Endometrium (tissue), 2 donors: ENCODE data around the gene MICAL3.
"Not testable (repeated sequence)": the region's sequence is repeated elsewhere in the genome, so short reads cannot be mapped to it uniquely, and the experiment has no call there.

Experiments used
- FAIRE-seq: peaks from 2 replicates; lab custom pipeline; 2012; peaks lifted over from hg19 to GRCh38; lab: Jason Lieb, UNC
- donor health status: control.
- donor health status: control.

Gene MICAL3

DNA sequence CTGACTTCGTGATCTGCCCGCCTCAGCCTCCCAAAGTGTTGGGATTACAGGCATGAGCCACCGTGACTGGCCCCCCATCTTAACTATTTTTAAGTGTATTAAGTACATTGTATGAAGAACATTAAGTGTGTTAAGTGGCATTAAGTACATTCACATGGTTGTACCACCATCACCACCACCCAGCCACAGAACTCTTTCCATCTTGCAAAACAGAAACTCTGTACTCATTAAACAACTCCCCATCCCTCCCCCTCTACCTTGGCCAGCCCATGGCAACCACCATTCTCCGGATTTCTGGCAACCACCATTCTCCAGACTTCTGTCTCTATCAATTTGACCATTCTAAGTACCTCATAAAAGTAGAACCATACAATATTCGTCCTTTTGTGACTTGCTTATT, 35.6 kb upstream of the MICAL3 start:
- FAIRE-seq, result no peak

DNA sequence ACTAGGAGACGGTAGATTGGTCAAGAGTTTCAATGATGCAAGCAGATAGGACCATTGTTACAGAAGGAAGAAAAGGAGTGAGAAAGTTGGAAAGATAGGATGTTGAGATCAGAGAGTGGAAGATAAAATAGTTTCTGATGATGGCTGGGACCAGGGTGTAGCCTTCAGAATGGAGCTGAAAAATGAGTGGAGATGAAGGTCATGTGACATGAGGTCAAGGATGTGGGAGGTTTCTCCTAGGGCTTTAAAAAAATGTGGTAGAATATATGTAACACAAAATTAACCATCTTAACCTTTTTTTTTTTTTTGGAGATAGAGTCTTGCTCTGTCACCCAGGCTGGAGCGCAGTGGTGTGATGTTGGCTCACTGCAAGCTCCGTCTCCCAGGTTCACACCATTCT, 35.1 kb upstream of the MICAL3 start:
- FAIRE-seq, result no peak

DNA sequence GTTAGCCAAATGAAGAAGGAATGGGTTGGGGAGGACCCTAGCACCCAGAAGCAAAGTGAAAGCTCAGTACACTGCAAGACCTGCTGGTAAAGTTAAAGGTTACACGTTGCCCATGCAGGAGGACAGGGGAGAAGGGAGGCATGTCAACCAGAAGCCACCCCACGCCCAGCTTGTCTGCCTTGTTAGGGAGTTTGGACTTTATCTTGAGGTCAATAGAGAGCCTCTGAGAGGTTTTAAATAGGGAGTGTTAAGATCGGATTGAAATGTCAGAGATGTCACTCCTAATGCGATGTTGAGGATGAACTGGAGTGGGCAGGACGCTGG, 34.7 kb upstream of the MICAL3 start:
- no peak for FAIRE-seq

DNA sequence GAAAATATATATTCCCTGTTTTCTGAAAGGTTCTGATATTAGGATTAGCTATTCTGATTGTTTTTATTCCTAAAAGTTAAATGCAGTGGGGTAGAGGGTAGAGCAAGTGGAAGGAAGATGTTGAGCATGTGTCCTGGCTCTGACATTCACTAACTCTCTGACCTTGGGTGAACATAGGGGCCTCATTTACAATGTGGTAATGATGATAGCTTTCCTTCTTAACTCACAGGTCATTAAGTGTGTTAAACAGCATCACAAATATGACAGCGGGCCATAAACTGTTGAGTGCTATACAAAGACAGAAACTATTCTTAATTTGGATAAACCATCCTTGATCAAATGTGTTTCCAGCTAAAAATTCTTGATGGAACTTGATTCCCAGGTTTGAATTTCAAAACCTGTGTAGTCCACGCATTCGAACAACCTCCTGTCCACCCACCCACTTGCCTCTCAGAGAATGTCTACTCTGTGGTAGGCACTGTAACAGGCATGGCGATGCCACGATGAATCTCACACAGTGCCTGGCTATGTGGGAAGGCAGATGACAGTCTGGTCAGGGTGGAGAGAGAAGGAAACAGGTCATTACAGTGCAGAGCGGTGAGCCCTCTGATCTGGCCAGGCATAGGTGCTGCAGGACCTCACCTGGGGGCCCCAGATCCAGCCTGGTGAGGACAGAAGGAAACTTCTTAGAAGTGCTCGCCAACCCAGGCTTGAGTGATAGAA, 34.2 kb upstream of the MICAL3 start:
- FAIRE-seq, result no peak

DNA sequence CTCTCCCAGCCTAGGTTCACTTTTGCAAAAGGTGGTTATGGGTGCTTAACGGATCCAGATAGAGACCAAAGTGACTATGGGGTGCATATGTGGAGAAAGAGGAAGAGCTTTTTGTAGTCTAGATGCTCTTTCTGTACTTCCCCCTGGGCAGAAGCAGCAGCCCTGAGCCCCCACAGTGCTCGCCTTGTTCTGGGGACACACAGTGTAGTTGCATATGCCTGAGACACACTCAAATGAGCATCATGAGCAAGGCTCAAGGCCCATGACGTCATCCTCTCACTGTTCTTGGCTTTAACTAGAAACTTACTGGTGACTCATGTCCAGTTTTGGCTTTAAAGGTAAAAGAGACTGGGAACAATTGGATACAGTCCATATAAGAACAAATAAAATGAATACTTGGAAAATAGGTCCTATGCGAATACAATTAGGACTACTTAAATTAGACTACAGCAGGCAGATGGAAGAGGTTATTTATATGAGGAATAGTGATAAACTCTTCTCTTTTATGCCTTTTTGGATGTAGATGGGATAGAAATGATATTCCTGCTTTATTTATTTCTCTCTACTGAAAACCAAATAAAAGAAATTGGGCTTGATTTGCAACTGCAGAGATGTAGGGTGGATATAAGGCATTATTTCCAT, 33.3 kb upstream of the MICAL3 start:
- no peak for FAIRE-seq

DNA sequence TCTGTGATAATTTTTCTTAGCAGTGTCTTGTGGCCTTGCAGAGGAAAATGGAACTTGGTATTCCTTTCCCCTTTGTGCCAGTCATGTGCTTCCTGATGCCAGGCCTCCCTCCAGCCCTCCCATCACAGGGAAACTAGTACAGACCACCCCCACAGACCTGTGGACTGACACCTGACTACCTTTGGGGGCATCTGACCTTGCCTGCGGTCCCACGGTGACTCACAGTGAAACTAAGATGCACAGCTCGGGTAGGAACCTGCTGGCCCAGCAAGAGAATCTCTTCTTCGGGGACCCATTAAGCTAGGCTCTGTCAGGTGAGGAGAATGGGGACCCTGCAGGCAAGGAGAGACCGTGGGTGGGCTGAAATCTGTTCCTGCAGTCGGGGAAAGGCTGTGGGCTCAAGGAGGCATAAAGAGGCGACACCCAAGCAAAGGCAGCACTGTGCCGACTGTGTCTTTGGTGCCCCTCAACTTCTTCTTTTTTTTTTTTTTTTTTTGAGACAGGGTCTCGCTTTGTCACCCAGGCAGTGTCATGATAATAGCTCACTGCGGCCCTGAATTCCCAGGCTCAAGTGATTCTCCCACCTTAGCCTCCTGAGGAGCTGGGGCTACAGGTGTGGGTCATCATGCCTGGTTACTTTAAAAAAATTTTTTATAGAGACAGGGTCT, 32.6 kb upstream of the MICAL3 start:
- FAIRE-seq, result no peak

DNA sequence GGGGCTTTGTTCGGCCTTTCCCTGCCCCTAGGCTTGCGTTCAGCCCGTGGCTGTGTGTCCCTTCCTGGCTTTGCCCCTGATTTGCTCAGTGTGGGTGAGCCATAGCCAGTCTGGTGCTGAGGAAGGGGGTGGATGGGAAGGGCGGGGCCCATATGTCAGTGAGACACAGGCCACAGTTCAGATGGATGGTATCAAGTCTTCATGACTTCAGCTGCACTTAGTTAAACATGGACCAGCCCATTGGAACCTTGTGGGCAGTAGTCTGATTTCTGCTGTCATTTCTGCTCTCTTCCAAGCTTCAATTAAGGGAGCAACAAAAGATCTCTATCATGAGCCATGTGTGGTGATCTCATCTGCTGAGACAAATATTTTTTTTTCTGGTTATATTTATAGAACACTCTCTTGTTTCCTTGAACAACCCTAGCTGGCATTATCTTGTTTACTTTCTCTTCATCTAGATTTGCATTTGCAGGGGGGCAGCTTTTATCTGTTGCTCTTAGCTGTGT, 31.9 kb upstream of the MICAL3 start:
- FAIRE-seq, result no peak

DNA sequence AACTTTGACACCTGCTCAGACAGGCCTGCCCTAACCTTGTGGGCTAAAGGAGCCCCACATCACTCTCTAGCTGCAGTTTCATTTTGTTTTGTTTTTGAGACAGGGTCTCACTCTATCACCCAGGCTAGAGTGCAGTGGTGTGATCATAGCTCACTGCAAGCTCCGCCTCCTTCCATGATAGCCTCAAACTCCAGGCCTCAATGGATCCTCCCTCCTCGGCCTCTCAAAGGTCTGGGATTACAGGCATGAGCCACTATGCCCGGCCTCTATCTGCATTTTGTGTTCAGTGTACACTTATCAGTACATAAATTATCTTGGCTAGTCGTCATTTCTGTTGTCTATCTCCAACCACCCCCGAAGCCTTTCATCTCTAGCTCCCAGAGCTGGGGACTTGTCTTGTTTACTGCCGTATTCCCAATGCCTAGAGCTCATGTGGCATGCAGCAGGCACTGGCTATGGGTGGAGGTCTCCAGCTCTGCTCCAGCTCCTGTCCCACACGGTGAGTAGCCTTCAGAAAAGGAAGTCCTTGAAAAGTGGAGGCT, 31.3 kb upstream of the MICAL3 start:
- no peak for FAIRE-seq

DNA sequence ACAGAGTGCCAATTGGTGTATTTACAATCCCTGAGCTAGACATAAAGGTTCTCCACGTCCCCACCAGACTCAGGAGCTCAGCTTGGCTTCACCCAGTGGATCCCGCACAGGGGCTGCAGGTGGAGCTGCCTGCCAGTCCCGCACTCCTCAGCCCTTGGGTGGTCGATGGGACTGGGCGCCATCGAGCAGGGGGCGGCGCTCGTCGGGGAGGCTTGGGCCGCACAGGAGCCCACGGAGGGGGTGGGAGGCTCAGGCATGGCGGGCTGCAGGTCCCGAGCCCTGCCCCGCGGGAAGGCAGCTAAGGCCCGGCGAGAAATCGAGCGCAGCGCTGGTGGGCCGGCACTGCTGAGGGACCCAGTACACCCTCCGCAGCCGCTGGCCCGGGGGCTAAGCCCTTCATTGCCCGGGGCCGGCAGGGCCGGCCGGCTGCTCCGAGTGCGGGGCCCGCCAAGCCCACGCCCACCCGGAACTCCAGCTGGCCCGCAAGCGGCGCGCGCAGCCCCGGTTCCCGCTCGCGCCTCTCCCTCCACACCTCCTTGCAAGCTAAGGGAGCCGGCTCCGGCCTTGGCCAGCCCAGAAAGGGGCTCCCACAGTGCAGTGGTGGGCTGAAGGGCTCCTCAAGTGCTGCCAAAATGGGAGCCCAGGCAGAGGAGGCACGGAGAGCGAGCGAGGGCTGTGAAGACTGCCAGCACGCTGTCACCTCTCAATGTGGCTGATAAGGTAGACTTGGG, 29.0 kb upstream of the MICAL3 start:
- not testable (repeated sequence) for FAIRE-seq

DNA sequence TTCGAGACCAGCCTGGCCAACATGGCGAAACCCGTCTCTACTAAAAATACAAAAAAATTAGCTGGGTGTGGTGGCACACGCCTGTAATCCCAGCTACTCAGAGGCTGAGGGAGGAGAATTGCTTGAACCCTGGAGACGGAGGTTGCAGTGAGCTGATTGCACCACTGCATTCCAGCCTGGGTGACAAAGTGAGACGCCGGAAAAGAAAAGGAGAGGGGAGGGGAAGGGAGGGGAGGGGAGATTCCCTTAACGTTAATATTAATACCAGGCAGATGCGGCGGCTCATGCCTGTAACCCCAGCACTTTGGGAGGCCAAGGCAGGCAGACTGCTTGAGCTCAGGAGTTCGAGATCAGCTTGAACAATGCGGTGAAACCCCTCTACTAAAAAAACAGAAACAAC, 26.8 kb upstream of the MICAL3 start:
- not testable (repeated sequence) for FAIRE-seq

DNA sequence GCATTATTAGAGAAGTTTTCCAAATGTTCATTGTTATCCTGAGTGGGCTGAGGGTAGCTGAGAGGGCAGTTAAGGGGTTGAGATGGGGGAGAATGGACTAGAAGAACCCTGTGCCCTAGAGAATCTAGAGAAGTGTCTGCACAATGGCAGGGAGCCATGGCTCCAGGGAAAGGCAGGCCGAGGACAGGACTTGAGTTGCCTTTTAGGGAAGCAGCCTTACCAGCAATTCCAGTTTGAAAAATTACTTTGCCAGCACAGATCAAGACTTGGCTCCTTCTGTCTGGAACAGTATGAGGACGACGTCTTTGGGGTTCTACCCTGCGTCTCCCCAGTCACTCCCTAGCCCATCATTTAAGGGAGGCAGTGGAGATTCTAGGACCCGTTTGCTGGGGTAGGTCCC, 25.7 kb upstream of the MICAL3 start:
- FAIRE-seq, result no peak

DNA sequence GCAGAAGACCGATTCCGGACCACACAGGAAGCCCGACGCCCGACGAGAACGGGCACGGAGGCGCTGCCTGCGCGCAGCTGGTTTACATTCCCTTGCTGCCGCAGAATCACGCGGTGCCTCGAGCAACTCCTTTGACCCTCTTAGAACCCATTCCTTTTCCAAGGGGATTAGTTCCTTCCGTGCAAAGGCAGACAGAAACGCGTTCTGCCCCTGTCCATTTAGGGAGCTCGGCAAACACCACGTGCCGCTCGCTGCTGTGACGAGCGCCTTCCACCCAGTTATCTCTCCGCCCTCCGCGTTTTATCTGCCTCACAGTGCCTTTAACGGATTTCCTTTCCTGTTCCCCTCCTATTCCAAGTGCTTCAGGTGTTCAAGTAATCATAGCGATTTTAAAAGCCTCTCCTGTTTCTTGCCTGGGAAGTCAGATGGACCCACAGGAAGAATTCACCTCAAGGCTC, 24.1 kb upstream of the MICAL3 start:
- FAIRE-seq, result no peak

DNA sequence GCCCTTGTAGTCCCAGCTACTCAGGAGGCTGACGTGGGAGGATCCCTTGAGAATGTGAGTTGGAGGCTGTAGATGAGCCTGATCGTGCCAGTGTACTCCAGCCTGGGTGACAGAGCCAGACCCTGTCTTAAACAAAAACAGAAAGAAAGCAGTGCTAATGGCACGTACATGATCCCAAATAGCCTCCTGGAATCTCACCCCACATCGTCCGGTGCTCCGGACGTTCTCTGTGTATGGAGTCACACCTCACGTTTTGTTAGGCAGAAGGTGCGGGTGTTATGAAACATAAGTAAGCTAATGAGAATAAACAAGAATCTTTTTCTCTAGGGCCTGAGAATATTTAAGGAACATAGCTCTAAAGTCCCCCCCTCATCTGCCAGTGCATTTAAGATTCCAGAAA, 23.7 kb upstream of the MICAL3 start:
- FAIRE-seq, result no peak

DNA sequence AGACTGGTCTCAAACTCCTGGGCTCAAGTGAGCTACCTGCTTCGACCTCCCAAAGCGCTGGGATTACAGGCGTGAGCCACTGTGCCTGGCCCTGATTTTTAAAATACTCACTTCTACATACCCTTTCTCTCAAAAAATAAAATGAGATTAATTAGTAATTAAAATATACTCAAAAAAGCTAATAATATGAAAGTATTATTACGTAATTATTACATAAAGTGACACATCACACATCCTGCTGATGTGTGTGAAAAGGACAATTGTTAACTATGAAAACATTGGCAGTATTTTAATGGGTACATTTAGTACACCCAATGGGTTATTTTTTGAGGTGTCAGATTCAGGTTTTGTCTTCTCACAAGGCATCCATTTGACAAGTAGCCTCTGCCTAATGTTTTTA, 21.4 kb upstream of the MICAL3 start:
- FAIRE-seq, result no peak

DNA sequence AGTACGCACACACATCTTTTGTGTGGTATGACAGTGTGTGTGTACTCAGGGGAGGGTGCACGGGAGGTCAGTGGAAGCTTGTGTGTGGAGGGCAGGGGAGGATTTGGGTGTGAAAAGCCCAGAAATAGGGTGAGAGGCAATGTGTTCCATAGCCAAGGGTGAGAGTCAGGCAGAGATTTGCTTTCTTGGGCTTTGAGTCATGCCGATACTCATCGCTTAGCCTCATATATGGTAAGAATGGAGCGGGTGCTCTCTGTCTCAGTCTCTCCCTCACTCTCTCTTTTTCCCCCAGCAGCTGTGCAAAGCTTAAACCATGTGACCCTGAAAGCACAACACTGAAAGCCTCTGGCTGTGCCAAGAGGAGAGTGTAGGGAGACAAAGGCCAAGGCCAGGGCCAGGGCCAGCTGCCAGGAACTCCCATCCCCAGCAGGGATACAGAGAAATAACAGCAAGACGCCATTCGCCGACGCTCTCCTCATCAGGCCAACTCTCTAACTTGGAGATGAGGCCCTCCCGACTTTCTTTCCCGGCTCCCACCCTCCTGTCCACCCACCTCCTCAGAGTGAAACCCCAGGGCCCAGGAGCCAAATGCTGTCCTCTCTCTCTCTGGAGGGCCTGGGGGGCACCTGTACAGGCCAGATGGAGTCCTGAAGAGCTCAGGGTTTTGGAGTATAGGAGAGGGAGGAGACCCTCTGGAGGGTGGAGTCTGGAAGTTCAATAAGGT, 20.3 kb upstream of the MICAL3 start:
- no peak for FAIRE-seq

DNA sequence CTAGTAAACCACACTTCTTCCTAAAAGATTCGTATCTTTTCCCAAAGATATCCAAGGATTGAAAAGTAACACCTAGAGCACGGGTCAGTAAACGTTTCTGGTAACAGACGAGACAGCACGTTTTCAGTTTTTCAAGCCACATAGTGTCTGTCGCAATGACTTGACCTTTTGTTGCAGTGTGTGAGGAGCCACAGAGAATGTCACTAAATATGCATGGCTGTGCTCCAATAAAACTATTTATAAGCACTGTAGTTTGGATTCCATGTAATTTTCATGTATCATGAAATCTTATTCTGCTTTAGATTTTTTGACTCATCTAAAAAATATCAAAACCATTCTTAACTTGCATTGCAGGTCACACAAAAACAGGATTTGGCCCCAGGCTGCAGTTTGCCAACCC, 18.3 kb upstream of the MICAL3 start:
- FAIRE-seq, result no peak

DNA sequence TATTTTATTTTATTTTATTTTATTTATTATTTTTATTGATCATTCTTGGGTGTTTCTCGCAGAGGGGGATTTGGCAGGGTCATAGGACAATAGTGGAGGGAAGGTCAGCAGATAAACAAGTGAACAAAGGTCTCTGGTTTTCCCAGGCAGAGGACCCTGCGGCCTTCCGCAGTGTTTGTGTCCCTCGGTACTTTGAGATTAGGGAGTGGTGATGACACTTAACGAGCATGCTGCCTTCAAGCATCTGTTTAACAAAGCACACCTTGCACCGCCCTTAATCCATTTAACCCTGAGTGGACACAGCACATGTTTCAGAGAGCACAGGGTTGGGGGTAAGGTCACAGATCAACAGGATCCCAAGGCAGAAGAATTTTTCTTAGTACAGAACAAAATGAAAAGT, 16.5 kb upstream of the MICAL3 start:
- FAIRE-seq, result not testable (repeated sequence)

DNA sequence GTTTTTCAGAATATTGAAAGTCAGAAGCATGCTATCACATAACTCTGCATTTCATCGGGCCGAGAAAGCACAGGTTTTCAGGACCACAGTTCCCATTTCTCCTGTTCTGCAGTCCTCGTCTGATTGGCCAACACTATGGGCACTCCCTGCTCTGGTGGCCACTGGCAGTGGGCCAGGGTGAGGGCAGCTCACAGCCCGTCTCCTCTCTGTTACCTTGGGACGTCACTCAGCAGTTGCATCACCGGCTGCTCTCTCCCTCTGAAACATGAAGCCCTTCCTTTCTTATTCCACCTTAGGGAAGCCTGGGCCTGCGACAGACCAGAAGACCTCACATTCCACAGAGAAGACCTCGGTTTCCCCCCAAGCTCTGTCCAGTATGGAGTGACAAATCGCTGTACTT, 11.4 kb upstream of the MICAL3 start:
- no peak for FAIRE-seq

DNA sequence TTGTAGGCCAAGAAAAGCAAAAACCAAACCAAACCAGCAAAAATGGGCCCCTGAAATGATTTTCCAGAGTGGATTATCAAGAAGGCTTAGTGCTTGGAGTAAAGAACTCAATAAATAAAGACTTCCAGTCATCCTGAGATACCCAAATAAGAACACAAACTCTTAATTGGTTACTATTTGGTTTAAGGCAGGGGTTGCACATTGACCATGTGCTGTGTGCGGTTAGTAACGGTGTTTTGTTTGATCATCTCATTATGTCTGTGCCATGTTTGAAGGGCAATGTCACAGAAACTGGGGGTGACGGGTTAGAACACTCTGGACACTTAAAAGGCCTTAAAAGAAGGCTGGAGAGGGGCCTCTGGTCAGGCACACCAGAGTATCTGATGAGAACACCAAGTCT, 9.7 kb upstream of the MICAL3 start:
- FAIRE-seq, result no peak

DNA sequence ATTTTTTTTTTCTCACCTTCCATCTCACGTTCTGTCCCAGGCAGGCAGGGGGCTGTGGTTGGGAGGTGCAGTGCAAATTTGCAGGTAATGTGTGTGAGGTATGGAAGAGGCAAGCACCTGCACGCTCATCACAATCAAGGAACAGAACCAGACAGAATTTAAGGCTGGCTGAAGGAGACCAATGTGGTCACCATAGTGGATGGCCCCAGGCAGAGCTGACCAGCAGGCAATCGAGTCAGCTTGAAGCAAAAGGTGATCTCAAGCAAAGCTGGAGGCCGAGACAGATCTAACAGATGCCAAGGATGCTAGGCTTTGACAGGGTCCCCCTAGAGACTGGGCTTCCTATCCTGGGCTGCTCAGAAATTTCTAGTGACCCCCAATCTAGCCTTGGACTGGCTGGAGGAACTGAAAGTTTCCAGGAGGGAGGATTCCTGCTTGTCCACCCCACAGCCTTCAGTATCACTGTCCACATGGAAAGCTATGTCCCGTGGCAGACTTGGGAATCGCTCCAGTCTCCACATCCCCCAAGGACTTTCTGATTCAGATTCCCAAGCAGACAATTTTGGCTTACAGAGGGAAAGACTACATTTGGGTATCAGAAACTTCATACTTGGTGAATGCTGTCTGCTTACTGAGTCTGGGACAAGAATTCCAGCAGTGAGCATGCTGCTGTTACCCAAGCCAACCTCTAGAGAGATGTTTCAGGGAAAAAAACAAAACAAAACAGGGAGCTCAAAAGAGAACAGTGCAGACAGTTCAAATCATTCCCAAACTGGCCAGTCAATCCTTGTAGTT, 9.0 kb upstream of the MICAL3 start:
- FAIRE-seq, result no peak
